Thoracic aorta (tissue), 2 donors: Measurements from ENCODE around the gene FOXN1. TPM values are rescaled to one million over a fixed set of nuclear protein-coding genes. Genes with fewer than 3 reads are reported as not detected.
A peak's percentile ranks its signal among the peaks of the same experiment; 100 is the strongest.
"Not testable (repeated sequence)": the region's sequence is repeated elsewhere in the genome, so short reads cannot be mapped to it uniquely, and the experiment has no call there.

Experiments
- ATAC-seq: fragments of 150-250 bp; one replicate; pipeline ENCODE4 v1.8.0; 2017; ENCODE audit warnings: low read depth; ENCODE audit not compliant: insufficient number of reproducible peaks, low FRiP score
- DNase-seq: peaks from one replicate; pipeline ENCODE4 v3.0.0-alpha.2; 2020; ENCODE audit warnings: low spot score
- H3K27ac ChIP-seq, 2 donors: fragments of 200-600 bp; sonication (generic); 1 replicate in 1 of 2; 2 replicates in 1 of 2; pipeline ENCODE4 v1.5.1; 2016; ENCODE audit warnings: mild to moderate bottlenecking in 2 of 2, moderate library complexity in 2 of 2
- H3K27me3 ChIP-seq: fragments of 200-600 bp; sonication (generic); replicated peaks from 2 replicates; pipeline ENCODE4 v1.6.0; 2016; ENCODE audit warnings: mild to moderate bottlenecking; ENCODE audit not compliant: insufficient read depth
- H3K36me3 ChIP-seq: fragments of 200-600 bp; sonication (generic); one replicate; pipeline ENCODE4 v1.5.1; 2016
- H3K4me1 ChIP-seq, 2 donors: fragments of 200-600 bp; sonication (generic); 1 replicate in 1 of 2; 2 replicates in 1 of 2; pipeline versions ENCODE4 v1.5.1 to v1.6.0; 2016; ENCODE audit warnings: low read depth in 2 of 2, mild to moderate bottlenecking in 1 of 2; ENCODE audit not compliant: control insufficient read depth in 1 of 2
- H3K4me3 ChIP-seq: fragments of 200-600 bp; sonication (generic); 2 replicates; pipeline ENCODE4 v1.5.1; 2016; ENCODE audit warnings: mild to moderate bottlenecking
- H3K9me3 ChIP-seq: fragments of 200-600 bp; sonication (generic); 2 replicates; pipeline ENCODE4 v1.5.1; 2016
- total RNA-seq, 2 donors: library from RNA; depleted of rRNA; stranded (reverse); fragments of >200 nt; gene quantifications; one replicate each; pipeline versions ENCODE4 v1.1.0 to v1.2.3, GENCODE V29; 2016
- TF ChIP-seq, protein P1 (sequence below): fragments of 200-600 bp; sonication (generic); IDR thresholded peaks from one replicate; pipeline ENCODE4 v1.5.1; 2019; ENCODE audit warnings: antibody characterized with exemption

The FOXN1 gene
- total RNA-seq, 2 donors from 2014 or later, result not detected

DNA sequence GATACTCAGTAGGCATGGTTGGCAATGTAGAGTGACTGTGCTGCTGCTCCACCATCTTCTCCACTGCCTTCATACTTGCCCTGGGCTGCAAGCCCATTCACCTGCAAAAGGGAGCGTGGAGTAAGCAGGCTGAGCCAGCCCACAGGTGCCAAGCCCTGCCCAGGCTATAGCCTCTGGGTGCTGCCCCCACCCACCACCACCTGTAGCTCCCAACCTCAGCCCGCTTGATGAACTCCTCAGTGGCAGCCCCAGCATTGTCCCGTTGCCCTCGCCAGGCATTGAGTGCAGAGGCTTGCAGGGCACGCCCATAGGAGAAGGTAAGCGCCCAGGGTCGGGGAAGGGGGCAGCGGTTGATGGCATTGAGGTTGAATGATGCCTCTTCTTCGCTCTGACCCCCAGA is 67.4 kb downstream of the FOXN1 start:
- DNase-seq (no peak), ATAC-seq (no peak)
- Histone ChIP-seq H3K36me3 (no peaks in the 10 kb centered on the region), H3K9me3 (no peaks in the 10 kb centered on the region), H3K27ac (no peak overlapping the region), H3K4me1 (peaks cover 20 to 43% of the 10 kb centered on the region in 2 donors), H3K4me3 (no peak overlapping the region), H3K27me3 (no peaks in the 10 kb centered on the region)
- TF ChIP-seq, protein P1, sequence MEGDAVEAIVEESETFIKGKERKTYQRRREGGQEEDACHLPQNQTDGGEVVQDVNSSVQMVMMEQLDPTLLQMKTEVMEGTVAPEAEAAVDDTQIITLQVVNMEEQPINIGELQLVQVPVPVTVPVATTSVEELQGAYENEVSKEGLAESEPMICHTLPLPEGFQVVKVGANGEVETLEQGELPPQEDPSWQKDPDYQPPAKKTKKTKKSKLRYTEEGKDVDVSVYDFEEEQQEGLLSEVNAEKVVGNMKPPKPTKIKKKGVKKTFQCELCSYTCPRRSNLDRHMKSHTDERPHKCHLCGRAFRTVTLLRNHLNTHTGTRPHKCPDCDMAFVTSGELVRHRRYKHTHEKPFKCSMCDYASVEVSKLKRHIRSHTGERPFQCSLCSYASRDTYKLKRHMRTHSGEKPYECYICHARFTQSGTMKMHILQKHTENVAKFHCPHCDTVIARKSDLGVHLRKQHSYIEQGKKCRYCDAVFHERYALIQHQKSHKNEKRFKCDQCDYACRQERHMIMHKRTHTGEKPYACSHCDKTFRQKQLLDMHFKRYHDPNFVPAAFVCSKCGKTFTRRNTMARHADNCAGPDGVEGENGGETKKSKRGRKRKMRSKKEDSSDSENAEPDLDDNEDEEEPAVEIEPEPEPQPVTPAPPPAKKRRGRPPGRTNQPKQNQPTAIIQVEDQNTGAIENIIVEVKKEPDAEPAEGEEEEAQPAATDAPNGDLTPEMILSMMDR, result no peak

DNA sequence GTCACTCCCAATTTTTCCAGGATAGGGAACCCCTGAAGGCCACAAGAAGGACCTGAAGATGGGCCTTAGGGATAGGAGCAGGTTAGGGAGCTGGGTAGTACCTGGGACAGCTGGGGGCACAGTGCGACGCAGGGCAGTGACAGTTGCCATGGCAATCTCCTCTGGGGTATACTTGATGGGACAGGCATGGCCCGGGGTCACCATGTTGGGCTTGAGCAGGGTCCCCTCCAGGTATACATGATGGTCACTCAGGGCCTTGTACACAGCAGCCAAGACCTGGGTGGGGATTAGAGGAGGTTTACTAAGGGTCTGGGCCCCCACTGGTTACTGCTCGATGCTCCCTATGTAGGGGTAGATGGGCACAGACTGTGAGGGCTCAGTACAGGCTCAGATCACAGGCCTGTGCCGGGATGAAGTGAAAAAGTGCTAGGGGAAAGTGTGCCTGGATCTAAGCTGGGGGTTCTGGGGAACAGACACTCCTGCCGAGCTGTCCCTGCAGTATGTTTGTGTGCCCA is 67.9 kb downstream of the FOXN1 start:
- Histone ChIP-seq H3K4me1 (peaks cover 20 to 43% of the 10 kb centered on the region in 2 donors), H3K9me3 (no peaks in the 10 kb centered on the region), H3K27ac (no peak overlapping the region), H3K27me3 (no peaks in the 10 kb centered on the region), H3K4me3 (no peak overlapping the region), H3K36me3 (no peaks in the 10 kb centered on the region)
- DNase-seq (no peak), ATAC-seq (no peak)
- TF ChIP-seq, protein P1, result no peak

DNA sequence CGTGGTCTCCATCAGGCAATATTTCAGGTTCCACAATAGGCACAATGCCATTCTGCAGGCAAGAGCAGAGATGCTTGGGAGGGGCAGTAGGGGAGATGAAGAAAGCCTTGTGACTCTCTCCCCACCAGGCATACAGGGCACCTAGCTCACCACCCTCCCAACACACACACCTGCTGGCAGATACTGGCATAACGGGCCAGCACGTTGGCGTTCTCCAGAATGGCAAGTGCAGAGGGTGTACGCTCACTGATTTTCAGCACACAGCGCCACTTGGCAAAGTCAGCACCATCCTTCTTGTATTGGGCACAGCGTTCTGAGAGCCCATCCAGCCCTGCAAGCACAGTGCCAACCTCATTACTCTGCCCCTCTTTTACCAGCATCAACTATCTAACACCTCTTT is 68.4 kb downstream of the FOXN1 start:
- no peaks in the 10 kb centered on the region for H3K27me3 ChIP-seq
- TF ChIP-seq, protein P1, result no peak
- ATAC-seq, result no peak
- H3K27ac ChIP-seq, result no peak overlapping the region
- H3K9me3 ChIP-seq, result no peaks in the 10 kb centered on the region
- DNase-seq, result no peak
- H3K4me1 ChIP-seq, result peaks cover 20 to 43% of the 10 kb centered on the region in 2 donors
- H3K36me3 ChIP-seq, result no peaks in the 10 kb centered on the region
- H3K4me3 ChIP-seq, result no peak overlapping the region

DNA sequence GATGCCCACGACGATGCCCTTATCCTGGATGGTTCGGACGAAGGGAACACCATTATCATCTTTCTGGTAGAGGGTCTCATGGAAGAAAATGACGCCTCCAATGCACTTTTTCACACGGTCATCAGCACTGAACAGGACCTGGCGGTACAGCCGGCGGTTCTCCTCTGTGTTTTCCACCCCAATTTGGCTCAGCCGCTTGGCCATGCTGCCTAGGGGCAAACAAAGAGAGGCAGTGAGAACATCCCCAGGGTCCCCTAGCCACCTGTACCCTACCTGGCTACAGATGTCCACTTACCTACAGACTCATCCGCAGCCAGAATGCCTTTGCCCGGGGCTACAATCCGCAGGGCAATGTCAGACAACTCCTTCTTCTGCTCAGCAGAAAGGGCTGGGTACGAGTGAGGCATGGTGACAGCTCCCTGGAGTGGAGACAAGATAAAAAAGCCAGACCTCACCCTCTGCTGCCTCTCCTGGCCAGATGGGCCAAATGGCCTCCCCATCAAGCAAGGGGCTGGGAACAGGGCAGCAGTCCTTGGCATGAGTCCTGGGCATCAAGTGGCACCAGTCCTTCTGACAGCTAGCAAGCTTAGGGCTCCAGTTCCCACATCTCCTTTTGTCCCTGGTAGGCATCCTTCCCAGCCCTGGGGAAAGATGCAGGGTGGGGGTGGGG is 69.1 kb downstream of the FOXN1 start:
- peaks cover 15 to 36% of the 10 kb centered on the region in 2 donors for H3K4me1 ChIP-seq
- H3K4me3 ChIP-seq, result no peak overlapping the region
- H3K27ac ChIP-seq, result no peak overlapping the region
- TF ChIP-seq, protein P1, result no peak
- H3K9me3 ChIP-seq, result no peaks in the 10 kb centered on the region
- no peaks in the 10 kb centered on the region for H3K36me3 ChIP-seq
- DNase-seq, result no peak
- ATAC-seq, result no peak
- H3K27me3 ChIP-seq, result no peaks in the 10 kb centered on the region

DNA sequence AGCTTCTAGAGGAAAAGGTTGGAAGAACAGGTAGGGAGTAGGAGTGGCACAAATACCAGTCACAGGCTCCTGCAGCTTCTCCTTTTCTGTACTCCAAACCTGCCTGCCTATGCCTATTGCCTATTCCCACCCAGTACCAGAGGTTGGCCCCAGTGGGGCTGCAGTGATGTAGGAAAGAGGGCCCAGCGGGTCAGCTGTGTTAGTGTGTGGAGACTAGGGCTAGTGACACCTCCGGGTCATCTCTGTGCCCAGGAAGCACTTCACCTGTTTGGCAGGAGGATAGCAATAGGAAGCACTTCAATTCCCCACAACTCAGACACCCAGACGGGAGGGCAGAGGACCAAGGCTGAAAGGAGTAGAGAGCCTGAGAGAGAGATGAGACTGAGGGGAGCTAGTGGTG is 69.9 kb downstream of the FOXN1 start:
- H3K27ac ChIP-seq, H3K27me3 ChIP-seq, H3K9me3 ChIP-seq, ATAC-seq, H3K36me3 ChIP-seq, DNase-seq: not testable (repeated sequence)
- H3K4me3 ChIP-seq, result peak overlapping the region; percentile 11
- peaks cover 12 to 30% of the 10 kb centered on the region in 2 donors for H3K4me1 ChIP-seq
